ENCODE results near the gene HNF4A. TPM values are rescaled to one million over a fixed set of nuclear protein-coding genes. Genes with fewer than 3 reads are reported as not detected.

Gene HNF4A
- total and polyA plus RNA-seq, 2 of the 13 experiments (the other 11 are each of a cell fraction or from before 2014, with no cell fraction given) = 80.9 to 169 TPM

GRCh38 chr20:44437497-44437896 lies 82.0 kb downstream of the HNF4A start:
- Histone ChIP-seq H3K4me2 (ENCODE audit: low read depth, low read length) (0 out of 2 replicates have a peak overlapping the region, but pooled peaks have one; percentile 3), H3K9ac (ENCODE audit: insufficient read depth, low read depth, low read length) (no peak overlapping the region), H3K27ac (ENCODE audit: extremely low read length, insufficient read depth, low read length) (no peak overlapping the region), H3K9me3 (ENCODE audit: low read length) (no peaks in the 10 kb centered on the region), H3K4me3 (replicated peaks in 1 of 3; ENCODE audit: insufficient read depth in 1 of 3, low read depth in 2 of 3, low read length in 3 of 3) (no peak overlapping the region), H3K79me2 (ENCODE audit: insufficient read depth, low read length) (no peaks in the 10 kb centered on the region), H3K36me3 (replicated peaks in 1 of 2; ENCODE audit: control insufficient read depth in 1 of 2, insufficient read depth in 2 of 2, low read length in 2 of 2) (no peaks in the 10 kb centered on the region), H3K4me1 (ENCODE audit: insufficient read depth, low read length) (peaks cover 82% of the 10 kb centered on the region), H4K20me1 (ENCODE audit: insufficient read depth, low read length) (no peaks in the 10 kb centered on the region), H3K27me3 (ENCODE audit: control insufficient read depth in 1 of 2, insufficient read depth in 2 of 2, low read length in 2 of 2) (no peaks in the 10 kb centered on the region), H2AFZ (ENCODE audit: low read length) (no peak overlapping the region)
- CTCF ChIA-PET (ENCODE audit: low intra/inter-chr PET ratio, low total read pairs) = no interaction called here
- WGBS (ENCODE audit: low lambda C conversion rate) = 96% methylated on average over 5 of the region's 5 CpGs
- TF ChIP-seq, protein P1, sequence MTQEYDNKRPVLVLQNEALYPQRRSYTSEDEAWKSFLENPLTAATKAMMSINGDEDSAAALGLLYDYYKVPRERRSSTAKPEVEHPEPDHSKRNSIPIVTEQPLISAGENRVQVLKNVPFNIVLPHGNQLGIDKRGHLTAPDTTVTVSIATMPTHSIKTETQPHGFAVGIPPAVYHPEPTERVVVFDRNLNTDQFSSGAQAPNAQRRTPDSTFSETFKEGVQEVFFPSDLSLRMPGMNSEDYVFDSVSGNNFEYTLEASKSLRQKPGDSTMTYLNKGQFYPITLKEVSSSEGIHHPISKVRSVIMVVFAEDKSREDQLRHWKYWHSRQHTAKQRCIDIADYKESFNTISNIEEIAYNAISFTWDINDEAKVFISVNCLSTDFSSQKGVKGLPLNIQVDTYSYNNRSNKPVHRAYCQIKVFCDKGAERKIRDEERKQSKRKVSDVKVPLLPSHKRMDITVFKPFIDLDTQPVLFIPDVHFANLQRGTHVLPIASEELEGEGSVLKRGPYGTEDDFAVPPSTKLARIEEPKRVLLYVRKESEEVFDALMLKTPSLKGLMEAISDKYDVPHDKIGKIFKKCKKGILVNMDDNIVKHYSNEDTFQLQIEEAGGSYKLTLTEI (CRISPR knock-in tag; conservative IDR thresholded peaks at IDR 0.05) = no peak
- TF ChIP-seq ZNF274 (CRISPR knock-in tag; IDR thresholded peaks at IDR 0.05) = 0 out of 2 replicates have a peak, but pooled peaks have one; percentile 21
- in situ Hi-C loops (cut with HindIII; ENCODE audit: extremely low pct_ligation_motif_present, low pct_unique_long_range_greater_than_20kb) = no loop called here
- FAIRE-seq (no peak), ATAC-seq (no peak), DNase-seq (ENCODE audit: low spot score) (no peak)
- intact Hi-C loops (cut with micrococcal nuclease; ENCODE audit: unreplicated experiment) = no loop called here
- POLR2A ChIA-PET = interaction anchor here (1.0 to 4.9 kb wide), 4 partner anchors 20 to 135 kb away, joined by 3 to 107 read pairs (median 5); no protein-coding TSS in a partner anchor
- no TSS peak for BruUV-seq (replicated peaks)

- Histone ChIP-seq H3K27me3 (ENCODE audit: control insufficient read depth in 1 of 2, insufficient read depth in 2 of 2, low read length in 2 of 2) (no peaks in the 10 kb centered on the region), H3K27ac (ENCODE audit: extremely low read length, insufficient read depth, low read length) (no peak overlapping the region), H3K79me2 (ENCODE audit: insufficient read depth, low read length) (no peaks in the 10 kb centered on the region), H4K20me1 (ENCODE audit: insufficient read depth, low read length) (no peaks in the 10 kb centered on the region), H3K4me2 (ENCODE audit: low read depth, low read length) (no peak overlapping the region), H3K4me3 (replicated peaks in 1 of 3; ENCODE audit: insufficient read depth in 1 of 3, low read depth in 2 of 3, low read length in 3 of 3) (no peak overlapping the region), H2AFZ (ENCODE audit: low read length) (no peak overlapping the region), H3K4me1 (ENCODE audit: insufficient read depth, low read length) (peaks cover 79% of the 10 kb centered on the region), H3K9ac (ENCODE audit: insufficient read depth, low read depth, low read length) (no peak overlapping the region), H3K9me3 (ENCODE audit: low read length) (no peaks in the 10 kb centered on the region), H3K36me3 (replicated peaks in 1 of 2; ENCODE audit: control insufficient read depth in 1 of 2, insufficient read depth in 2 of 2, low read length in 2 of 2) (no peaks in the 10 kb centered on the region)
- intact Hi-C loops (cut with micrococcal nuclease; ENCODE audit: unreplicated experiment) (no loop called here), in situ Hi-C loops (cut with HindIII; ENCODE audit: extremely low pct_ligation_motif_present, low pct_unique_long_range_greater_than_20kb) (no loop called here)
- no peak for FAIRE-seq
- no TSS peak for BruUV-seq (replicated peaks)
- POLR2A ChIA-PET = interaction anchor here (1.4 kb wide), 1 partner anchor 19 kb away, joined by 4 read pairs; no protein-coding TSS in a partner anchor
- CTCF ChIA-PET (ENCODE audit: low intra/inter-chr PET ratio, low total read pairs) = no interaction called here
- ATAC-seq = no peak
- no peak for DNase-seq (ENCODE audit: low spot score)
- 65% methylated on average over 4 of the region's 4 CpGs for WGBS (ENCODE audit: low lambda C conversion rate)
- TF ChIP-seq ZMYM3 (CRISPR knock-in tag; IDR thresholded peaks at IDR 0.05) (0 out of 2 replicates have a peak, but pooled peaks have one; percentile 17), ZNF644 (CRISPR knock-in tag; IDR thresholded peaks at IDR 0.05; ENCODE audit: low read depth) (peak; percentile 5; the same call in 1 of the 2 replicates), ZNF24 (IDR thresholded peaks at IDR 0.05) (peak; percentile 91), ZSCAN5A (CRISPR knock-in tag; IDR thresholded peaks at IDR 0.05; ENCODE audit: borderline replicate concordance) (0 out of 2 replicates have a peak, but pooled peaks have one; percentile 35), ZNF383 (CRISPR knock-in tag; IDR thresholded peaks at IDR 0.05; ENCODE audit: borderline replicate concordance) (no peak)
- TF ChIP-seq, protein P2, sequence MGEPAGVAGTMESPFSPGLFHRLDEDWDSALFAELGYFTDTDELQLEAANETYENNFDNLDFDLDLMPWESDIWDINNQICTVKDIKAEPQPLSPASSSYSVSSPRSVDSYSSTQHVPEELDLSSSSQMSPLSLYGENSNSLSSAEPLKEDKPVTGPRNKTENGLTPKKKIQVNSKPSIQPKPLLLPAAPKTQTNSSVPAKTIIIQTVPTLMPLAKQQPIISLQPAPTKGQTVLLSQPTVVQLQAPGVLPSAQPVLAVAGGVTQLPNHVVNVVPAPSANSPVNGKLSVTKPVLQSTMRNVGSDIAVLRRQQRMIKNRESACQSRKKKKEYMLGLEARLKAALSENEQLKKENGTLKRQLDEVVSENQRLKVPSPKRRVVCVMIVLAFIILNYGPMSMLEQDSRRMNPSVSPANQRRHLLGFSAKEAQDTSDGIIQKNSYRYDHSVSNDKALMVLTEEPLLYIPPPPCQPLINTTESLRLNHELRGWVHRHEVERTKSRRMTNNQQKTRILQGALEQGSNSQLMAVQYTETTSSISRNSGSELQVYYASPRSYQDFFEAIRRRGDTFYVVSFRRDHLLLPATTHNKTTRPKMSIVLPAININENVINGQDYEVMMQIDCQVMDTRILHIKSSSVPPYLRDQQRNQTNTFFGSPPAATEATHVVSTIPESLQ (CRISPR knock-in tag; conservative IDR thresholded peaks at IDR 0.05) = no peak
- TF ChIP-seq, protein P3, sequence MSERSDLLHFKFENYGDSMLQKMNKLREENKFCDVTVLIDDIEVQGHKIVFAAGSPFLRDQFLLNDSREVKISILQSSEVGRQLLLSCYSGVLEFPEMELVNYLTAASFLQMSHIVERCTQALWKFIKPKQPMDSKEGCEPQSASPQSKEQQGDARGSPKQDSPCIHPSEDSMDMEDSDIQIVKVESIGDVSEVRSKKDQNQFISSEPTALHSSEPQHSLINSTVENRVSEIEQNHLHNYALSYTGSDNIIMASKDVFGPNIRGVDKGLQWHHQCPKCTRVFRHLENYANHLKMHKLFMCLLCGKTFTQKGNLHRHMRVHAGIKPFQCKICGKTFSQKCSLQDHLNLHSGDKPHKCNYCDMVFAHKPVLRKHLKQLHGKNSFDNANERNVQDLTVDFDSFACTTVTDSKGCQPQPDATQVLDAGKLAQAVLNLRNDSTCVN (CRISPR knock-in tag; IDR thresholded peaks at IDR 0.05; ENCODE audit: borderline replicate concordance) = no peak
These were observed 83.3 kb downstream of the HNF4A start for GRCh38 chr20:44438782-44439181.
